ENCODE measurements around the gene GLRX3. TPM values are rescaled to one million over a fixed set of nuclear protein-coding genes. Genes with fewer than 3 reads are reported as not detected.
"Not testable (repeated sequence)": the region's sequence is repeated elsewhere in the genome, so short reads cannot be mapped to it uniquely, and the experiment has no call there.

Gene GLRX3
- total and polyA plus RNA-seq, 12 donors = 34.1 to 130 (median 65.5) TPM

- peak in 1 of 9 donors; percentile 6 for TF ChIP-seq CTCF (IDR thresholded peaks at IDR 0.05)
- peak overlapping the region; percentile 84 to 98 (median 92) for H3K27ac ChIP-seq
- no peaks in the 10 kb centered on the region for H3K9me3 ChIP-seq
- H3K4me3 ChIP-seq = peak overlapping the region; percentile 71 to 93 (median 78)
- H3K27me3 ChIP-seq = no peaks in the 10 kb centered on the region
- ATAC-seq (peak; percentile 90 to 97 (median 94)), DNase-seq (peak; percentile 93 to 98)
- H3K36me3 ChIP-seq = peaks cover 0 to 3% (median 0%) of the 10 kb centered on the region in 9 donors
- peaks cover 0 to 37% (median 25%) of the 10 kb centered on the region in 9 donors for H3K4me1 ChIP-seq
- intact Hi-C loops (cut with DNase I) = loop anchor here in 5 of 10 donors (1.0 to 10.0 kb wide), 5 partner anchors 25 to 1079 kb away; partner anchors contain the start of gene GLRX3 (in 4 of the 5)
- WGBS, 2 donors = 1% methylated on average over 49 of the region's 49 CpGs
Observed at GRCh38 chr10:130111113-130111851, 24.9 kb upstream of the GLRX3 start.

GRCh38 chr10:130111852-130112180 is 24.4 kb upstream of the GLRX3 start:
- peaks cover 0 to 37% (median 25%) of the 10 kb centered on the region in 9 donors for H3K4me1 ChIP-seq
- 79 to 81% methylated on average over 6 of the region's 6 CpGs for WGBS, 2 donors
- H3K36me3 ChIP-seq = no peaks in the 10 kb centered on the region
- intact Hi-C loops (cut with DNase I) = loop anchor here in 5 of 10 donors (1.0 to 10.0 kb wide), 5 partner anchors 24 to 1080 kb away; partner anchors contain the start of gene GLRX3 (in 4 of the 5)
- DNase-seq (peak in 1 of 2 donors; percentile 9), ATAC-seq (no peak)
- H3K27ac ChIP-seq = peak overlapping the region in 9 of 10 donors; percentile 84 to 98 (median 93)
- H3K9me3 ChIP-seq = peaks cover 0 to 5% (median 0%) of the 10 kb centered on the region in 11 donors
- peak overlapping the region; percentile 71 to 93 (median 78) for H3K4me3 ChIP-seq
- no peak for TF ChIP-seq CTCF (IDR thresholded peaks at IDR 0.05)
- no peaks in the 10 kb centered on the region for H3K27me3 ChIP-seq

- H3K27ac ChIP-seq = no peak overlapping the region
- H3K27me3 ChIP-seq = no peaks in the 10 kb centered on the region
- H3K36me3 ChIP-seq = no peaks in the 10 kb centered on the region
- peaks cover 0 to 37% (median 25%) of the 10 kb centered on the region in 9 donors for H3K4me1 ChIP-seq
- H3K9me3 ChIP-seq = peaks cover 0 to 15% (median 3%) of the 10 kb centered on the region in 11 donors
- TF ChIP-seq CTCF (IDR thresholded peaks at IDR 0.05) = no peak
- H3K4me3 ChIP-seq = no peak overlapping the region
- intact Hi-C loops (cut with DNase I) = loop anchor here in 2 of 10 donors (5.0 to 10.0 kb wide), 3 partner anchors 141 to 1081 kb away; no protein-coding TSS in a partner anchor
- DNase-seq = no peak
- 96 to 97% methylated on average over 3 of the region's 3 CpGs for WGBS, 2 donors
- ATAC-seq = no peak
Observed at GRCh38 chr10:130112821-130113220, 23.4 kb upstream of the GLRX3 start.

DNA sequence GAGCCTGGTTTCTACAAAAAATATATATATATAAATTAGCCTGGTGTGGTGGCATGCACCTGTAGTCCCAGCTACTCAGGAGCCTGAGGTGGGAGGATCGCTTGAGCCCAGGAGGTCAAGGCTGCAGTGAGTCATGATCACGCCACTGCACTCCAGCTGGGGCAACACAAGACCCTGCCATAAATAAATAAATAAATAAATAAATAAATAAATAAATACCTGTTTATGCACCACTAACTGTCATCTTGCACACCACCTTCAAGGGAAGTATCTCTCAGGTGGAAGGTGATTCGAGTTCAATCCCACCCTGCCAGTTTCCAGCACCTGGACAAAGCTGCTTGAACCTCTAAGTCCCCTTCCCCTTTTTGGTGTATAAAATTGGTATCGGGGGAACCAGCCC is 19.2 kb upstream of the GLRX3 start:
- 96 to 98% methylated on average over 4 of the region's 4 CpGs for WGBS, 2 donors

GRCh38 chr10:130117535-130117934 is 18.7 kb upstream of the GLRX3 start:
- not testable (repeated sequence) for H3K27me3 ChIP-seq, H3K36me3 ChIP-seq, H3K4me3 ChIP-seq, H3K4me1 ChIP-seq, H3K27ac ChIP-seq, DNase-seq, ATAC-seq
- peaks cover 0 to 23% (median 6%) of the 10 kb centered on the region in 11 donors for H3K9me3 ChIP-seq
- intact Hi-C loops (cut with DNase I) = loop anchor here in 1 of 10 donors (10.0 kb wide), 1 partner anchor 1083 kb away; no protein-coding TSS in a partner anchor
- WGBS, 2 donors = 65 to 75% methylated on average over 6 of the region's 6 CpGs

More for the DNA sequence above, 19.2 kb upstream of the GLRX3 start:
- not testable (repeated sequence) for DNase-seq, H3K27me3 ChIP-seq, H3K27ac ChIP-seq, H3K4me3 ChIP-seq, H3K36me3 ChIP-seq, ATAC-seq
- H3K9me3 ChIP-seq = peaks cover 0 to 23% (median 6%) of the 10 kb centered on the region in 11 donors
- H3K4me1 ChIP-seq = peaks cover 0 to 14% (median 6%) of the 10 kb centered on the region in 9 donors
- intact Hi-C loops (cut with DNase I) = loop anchor here in 1 of 10 donors (10.0 kb wide), 1 partner anchor 1082 kb away; no protein-coding TSS in a partner anchor

Measured in heart right ventricle (tissue), 16 donors.